ENCODE results near the gene NUP188.
"Not testable (repeated sequence)": the region's sequence is repeated elsewhere in the genome, so short reads cannot be mapped to it uniquely, and the experiment has no call there.

Gene NUP188

GRCh38 chr9:128943832-128944620 is 3.5 kb upstream of the NUP188 start:
- no peak for DNase-seq

GRCh38 chr9:128944966-128945365 is 2.5 kb upstream of the NUP188 start:
- not testable (repeated sequence) for DNase-seq

GRCh38 chr9:128945798-128946501 is 1.5 kb upstream of the NUP188 start:
- DNase-seq = no peak

GRCh38 chr9:128946571-128947276 is 775 bp upstream of the NUP188 start:
- DNase-seq = no peak

DNA sequence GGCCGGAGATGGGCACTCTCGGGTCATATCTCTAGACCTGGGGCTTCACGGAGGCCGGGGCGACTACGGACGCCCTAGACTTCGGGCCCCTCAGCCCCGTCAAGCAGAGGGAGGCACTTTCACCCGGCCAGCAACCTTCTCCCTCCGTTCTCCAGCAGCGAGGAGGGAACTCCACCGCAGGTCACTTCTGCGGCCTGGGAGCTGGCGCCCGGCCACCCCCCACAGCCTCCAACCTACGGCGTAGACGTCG is 297 bp upstream of the NUP188 start:
- no peak for DNase-seq

DNA sequence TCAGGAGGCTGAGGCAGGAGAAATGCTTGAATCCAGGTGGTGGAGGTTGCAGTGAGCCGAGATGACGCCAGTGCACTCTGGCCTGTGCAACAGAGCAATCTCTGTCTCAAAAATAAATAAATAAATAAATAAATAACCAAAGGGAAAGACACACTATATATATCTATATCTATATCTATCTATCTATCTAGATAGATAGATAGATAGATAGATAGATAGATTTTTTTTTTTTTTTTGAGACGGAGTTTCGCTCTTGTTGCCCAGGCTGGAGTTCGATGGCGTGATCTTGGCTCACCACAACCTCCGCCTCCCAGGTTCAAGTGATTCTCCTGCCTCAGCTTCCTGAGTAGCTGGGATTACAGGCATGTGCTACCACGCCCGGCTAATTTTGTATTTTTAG is 13.9 kb downstream of the NUP188 start:
- DNase-seq = not testable (repeated sequence)

GRCh38 chr9:128969491-128969890 is 22.0 kb downstream of the NUP188 start:
- DNase-seq = no peak

- DNase-seq = no peak
These were observed 25.5 kb downstream of the NUP188 start for GRCh38 chr9:128972956-128973355.

GRCh38 chr9:128979111-128979510 is 31.6 kb downstream of the NUP188 start:
- no peak for DNase-seq

- DNase-seq = no peak
These were observed 36.0 kb downstream of the NUP188 start for GRCh38 chr9:128983536-128983935.

DNA sequence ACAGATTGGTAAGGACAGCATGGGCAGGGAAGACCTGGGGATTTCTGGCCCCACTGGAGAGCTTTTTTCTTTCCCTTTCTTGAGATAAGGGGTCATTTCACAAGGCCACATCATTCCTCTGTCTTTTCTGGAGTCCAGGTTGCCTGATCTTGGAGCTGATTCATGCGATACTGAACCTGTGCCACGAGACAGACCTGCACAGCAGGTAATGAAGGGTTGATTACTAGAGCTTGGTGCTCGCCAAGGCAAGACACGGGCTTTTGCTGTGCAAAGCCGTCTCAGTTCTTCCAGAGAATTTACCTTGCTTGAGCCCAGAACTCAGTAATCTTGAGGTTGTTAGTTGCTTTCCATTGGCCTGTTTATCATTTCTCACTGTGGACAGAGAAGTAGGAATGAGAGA is 39.2 kb downstream of the NUP188 start:
- no peak for DNase-seq

DNA sequence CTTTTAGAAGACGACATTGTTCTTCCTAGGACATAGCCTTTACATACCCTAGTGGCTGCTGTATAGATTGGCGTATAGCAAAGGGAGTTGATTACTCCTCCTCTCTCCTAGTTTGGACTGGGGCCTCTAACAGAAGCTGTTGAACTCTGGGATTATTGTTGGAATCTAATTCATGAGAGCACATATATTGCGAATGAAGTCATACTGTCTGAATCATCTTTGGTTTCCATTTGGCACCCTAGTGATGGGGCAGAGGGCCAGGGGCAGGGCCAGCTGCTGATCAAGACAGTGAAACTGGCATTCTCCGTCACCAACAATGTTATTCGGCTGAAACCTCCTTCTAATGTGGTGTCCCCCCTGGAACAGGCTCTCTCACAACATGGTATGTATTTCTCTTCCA is 40.3 kb downstream of the NUP188 start:
- DNase-seq = no peak

GRCh38 chr9:128992995-128993394 is 45.5 kb downstream of the NUP188 start:
- no peak for DNase-seq

DNA sequence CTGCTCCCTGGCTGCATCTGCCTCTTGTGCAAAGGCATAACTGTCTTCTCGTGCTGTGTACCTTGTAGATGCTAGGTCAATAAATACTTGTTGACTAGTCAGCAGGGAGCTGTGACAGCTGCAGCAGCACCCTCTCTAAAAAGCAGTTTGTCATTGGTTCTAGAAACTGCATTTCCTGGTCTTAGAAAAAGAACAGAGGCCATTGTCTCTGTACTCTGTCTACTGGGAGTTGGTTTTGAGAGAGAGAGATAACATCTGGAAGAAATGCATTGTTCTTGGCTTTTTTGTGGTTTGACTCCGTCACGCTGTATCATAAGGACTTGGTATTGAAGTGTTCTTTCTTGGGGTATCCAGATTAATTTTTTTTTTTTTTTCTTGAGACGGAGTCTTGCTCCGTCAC is 48.3 kb downstream of the NUP188 start:
- no peak for DNase-seq

DNA sequence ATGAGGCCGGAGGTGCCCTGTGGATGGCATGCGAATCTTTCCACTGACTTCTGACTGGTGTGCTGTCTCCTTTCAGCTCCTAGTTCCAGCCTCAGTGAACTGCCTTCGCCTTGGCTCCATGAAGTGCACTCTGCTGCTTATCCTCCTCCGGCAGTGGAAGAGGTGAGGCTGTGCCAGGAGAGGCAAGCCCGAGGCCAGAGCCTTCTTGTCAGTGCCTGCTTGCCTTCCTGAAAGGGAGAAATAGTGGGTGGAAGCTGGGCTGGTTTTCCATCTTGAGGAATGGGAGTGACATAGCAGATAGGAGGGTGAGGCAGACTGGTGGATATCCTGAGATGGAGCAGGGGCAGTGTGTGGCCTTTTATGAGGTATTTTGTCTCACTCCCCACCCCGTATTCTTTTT is 51.0 kb downstream of the NUP188 start:
- no peak for DNase-seq

GRCh38 chr9:128999581-129000206 is 52.2 kb downstream of the NUP188 start:
- no peak for DNase-seq

- no peak for DNase-seq
These were observed 54.2 kb downstream of the NUP188 start for GRCh38 chr9:129001504-129002325.

- DNase-seq = no peak
These were observed 55.5 kb downstream of the NUP188 start for GRCh38 chr9:129002992-129003391.

DNA sequence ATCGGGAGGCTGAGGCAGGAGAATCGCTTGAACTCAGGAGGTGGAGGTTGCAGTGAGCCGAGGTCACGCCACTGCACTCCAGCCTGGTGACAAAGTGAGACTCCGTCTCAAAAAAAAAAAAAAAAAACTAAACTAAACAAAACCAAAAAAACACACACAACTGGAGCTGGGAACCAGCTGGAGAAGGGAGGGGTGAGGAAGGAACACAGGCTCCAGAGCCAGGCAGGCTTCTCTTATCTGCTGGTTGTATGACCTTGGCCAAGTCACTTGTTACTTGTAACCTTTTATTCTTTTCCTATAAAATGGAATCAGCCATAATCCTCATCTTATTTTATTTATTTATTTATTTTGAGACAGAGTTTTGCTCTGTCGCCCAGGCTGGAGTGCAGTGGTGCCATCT is 56.7 kb downstream of the NUP188 start:
- not testable (repeated sequence) for DNase-seq

DNA sequence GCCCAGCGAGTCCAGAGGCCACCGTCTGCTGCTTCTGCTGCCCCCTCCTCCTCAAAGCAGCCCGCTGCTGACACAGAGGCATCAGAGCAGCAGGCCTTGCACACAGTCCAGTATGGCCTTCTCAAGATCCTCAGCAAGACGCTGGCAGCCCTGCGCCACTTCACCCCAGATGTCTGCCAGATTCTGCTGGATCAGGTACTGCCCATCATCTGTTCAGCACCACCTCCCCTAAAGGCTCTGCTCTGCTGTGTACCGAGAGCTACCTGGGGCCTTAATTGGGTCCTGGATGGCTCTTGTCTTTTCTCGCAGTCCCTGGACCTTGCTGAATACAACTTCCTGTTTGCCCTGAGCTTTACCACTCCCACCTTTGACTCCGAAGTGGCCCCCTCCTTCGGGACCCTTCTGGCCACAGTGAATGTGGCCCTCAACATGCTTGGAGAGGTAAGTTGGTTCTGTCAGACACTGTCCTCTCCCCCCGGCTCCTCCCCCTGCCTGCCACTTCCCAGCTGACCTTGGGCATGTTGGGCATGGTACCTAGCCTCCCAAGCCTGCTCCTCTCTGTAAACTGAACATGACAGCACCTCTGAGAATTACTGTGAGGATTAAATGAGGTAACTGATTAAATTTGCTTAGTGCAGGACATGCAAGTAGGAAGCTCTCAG is 58.0 kb downstream of the NUP188 start:
- DNase-seq = no peak

GRCh38 chr9:129006328-129007034 is 59.0 kb downstream of the NUP188 start:
- no peak for DNase-seq
